ENCODE measurements around the gene PXN.

PXN gene

GRCh38 chr12:120223458-120224303 lies 41.8 kb downstream of the PXN start:
- no peak for TF ChIP-seq CTCF (IDR thresholded peaks at IDR 0.05; ENCODE audit: low read depth, low read length)
- Histone ChIP-seq H3K36me3 (peaks cover 19% of the 10 kb centered on the region), H3K4me3 (ENCODE audit: low read depth, low read length) (no peak overlapping the region)

GRCh38 chr12:120222288-120222832 lies 43.2 kb downstream of the PXN start:
- no peaks in the 10 kb centered on the region for H3K9me3 ChIP-seq
- H3K36me3 ChIP-seq: peaks cover 20% of the 10 kb centered on the region
- H3K4me3 ChIP-seq (ENCODE audit: low read depth, low read length): no peak overlapping the region
- no peak for DNase-seq
- no peak for TF ChIP-seq CTCF (IDR thresholded peaks at IDR 0.05; ENCODE audit: low read depth, low read length)
- H3K4me1 ChIP-seq: peaks cover 4% of the 10 kb centered on the region; the same call in 1 of the 2 replicates
- H3K27me3 ChIP-seq: no peaks in the 10 kb centered on the region

More at GRCh38 chr12:120223458-120224303, 41.8 kb downstream of the PXN start:
- DNase-seq: no peak
- peaks cover 6% of the 10 kb centered on the region for H3K4me1 ChIP-seq
- no peaks in the 10 kb centered on the region for H3K27me3 ChIP-seq
- no peaks in the 10 kb centered on the region for H3K9me3 ChIP-seq

GRCh38 chr12:120221576-120221900 lies 44.0 kb downstream of the PXN start:
- Histone ChIP-seq H3K4me3 (ENCODE audit: low read depth, low read length) (no peak overlapping the region), H3K9me3 (no peaks in the 10 kb centered on the region), H3K4me1 (peaks cover 4% of the 10 kb centered on the region), H3K27me3 (no peaks in the 10 kb centered on the region), H3K36me3 (peaks cover 20% of the 10 kb centered on the region)
- no peak for TF ChIP-seq CTCF (IDR thresholded peaks at IDR 0.05; ENCODE audit: low read depth, low read length)
- no peak for DNase-seq

GRCh38 chr12:120220838-120221575 lies 44.5 kb downstream of the PXN start:
- DNase-seq: no peak
- TF ChIP-seq CTCF (IDR thresholded peaks at IDR 0.05; ENCODE audit: low read depth, low read length): no peak
- Histone ChIP-seq H3K4me3 (ENCODE audit: low read depth, low read length) (no peak overlapping the region), H3K9me3 (no peaks in the 10 kb centered on the region), H3K27me3 (no peaks in the 10 kb centered on the region), H3K4me1 (peaks cover 4% of the 10 kb centered on the region), H3K36me3 (peaks cover 20% of the 10 kb centered on the region)

- TF ChIP-seq CTCF (IDR thresholded peaks at IDR 0.05; ENCODE audit: low read depth, low read length): no peak
- Histone ChIP-seq H3K36me3 (peaks cover 23% of the 10 kb centered on the region), H3K4me1 (no peaks in the 10 kb centered on the region; the same call in 1 of the 2 replicates), H3K4me3 (ENCODE audit: low read depth, low read length) (no peak overlapping the region), H3K9me3 (no peaks in the 10 kb centered on the region), H3K27me3 (no peaks in the 10 kb centered on the region)
- DNase-seq: no peak
Observed at GRCh38 chr12:120218680-120219606, 46.6 kb downstream of the PXN start.

Data from BE2C (cell line).